Measurements from ENCODE around the gene ZNF319. TPM values are rescaled to one million over a fixed set of nuclear protein-coding genes. Genes with fewer than 3 reads are reported as not detected.

ZNF319 gene
- total and polyA plus RNA-seq, 2 of the 13 experiments (the other 11 are each of a cell fraction or from before 2014, with no cell fraction given) = 2.4 to 3.6 TPM

GRCh38 chr16:58025351-58026138, 25.1 kb upstream of the ZNF319 start, which contains the start of gene MMP15 (continued):
- peak; percentile 84 for TF ChIP-seq NR2F6 (IDR thresholded peaks at IDR 0.05)
- TF ChIP-seq NR2F6 (CRISPR knock-in tag; IDR thresholded peaks at IDR 0.05) = peak; percentile 96
- peak; percentile 67; the same call in 1 of the 2 replicates for TF ChIP-seq THAP11 (CRISPR knock-in tag; IDR thresholded peaks at IDR 0.05)
- no peak for TF ChIP-seq DDIT3 (CRISPR knock-in tag; IDR thresholded peaks at IDR 0.05)
- TF ChIP-seq ZBTB21 (CRISPR knock-in tag; IDR thresholded peaks at IDR 0.05) = 0 out of 2 replicates have a peak, but pooled peaks have one; percentile 32
- peak; percentile 61 for TF ChIP-seq ATF3 (CRISPR knock-in tag; IDR thresholded peaks at IDR 0.05)
- no peak for TF ChIP-seq ZNF124 (CRISPR knock-in tag; IDR thresholded peaks at IDR 0.05)
- peak; percentile 49 for TF ChIP-seq SRY (CRISPR knock-in tag; IDR thresholded peaks at IDR 0.05)
- peak; percentile 0; the same call in 1 of the 2 replicates for TF ChIP-seq ZNF740 (CRISPR knock-in tag; IDR thresholded peaks at IDR 0.05)
- no peak for TF ChIP-seq KIAA2018 (CRISPR knock-in tag; IDR thresholded peaks at IDR 0.05; ENCODE audit: borderline replicate concordance)
- TF ChIP-seq ZNF724P (CRISPR knock-in tag; IDR thresholded peaks at IDR 0.05; ENCODE audit: borderline replicate concordance) = no peak; the same call in 1 of the 2 replicates
- no peak; the same call in 1 of the 2 replicates for TF ChIP-seq ZNF773 (CRISPR knock-in tag; IDR thresholded peaks at IDR 0.05; ENCODE audit: borderline replicate concordance)
- peak; percentile 96; the same call in 1 of the 2 replicates for TF ChIP-seq ZNF558 (CRISPR knock-in tag; IDR thresholded peaks at IDR 0.05; ENCODE audit: borderline replicate concordance)
- TF ChIP-seq ZSCAN21 (CRISPR knock-in tag; IDR thresholded peaks at IDR 0.05; ENCODE audit: borderline replicate concordance) = peak; percentile 66; the same call in 1 of the 2 replicates
- TF ChIP-seq ZNF878 (CRISPR knock-in tag; IDR thresholded peaks at IDR 0.05) = peak; percentile 62; the same call in 1 of the 2 replicates
